Colonic mucosa (tissue), 4 donors: ENCODE data around the gene PNMA6E. TPM values are rescaled to one million over a fixed set of nuclear protein-coding genes. Genes with fewer than 3 reads are reported as not detected.

ENCODE experiments used
- DNase-seq: peaks from one replicate; pipeline ENCODE4 v3.0.0-alpha.2; 2020
- H3K27ac ChIP-seq: fragments of 200-600 bp; one replicate; pipeline ENCODE4 v1.8.0; 2021
- H3K27me3 ChIP-seq: fragments of 200-600 bp; one replicate; pipeline ENCODE4 v1.8.0; 2021
- H3K36me3 ChIP-seq: fragments of 200-600 bp; one replicate; pipeline ENCODE4 v1.8.0; 2021
- H3K4me1 ChIP-seq: fragments of 200-600 bp; one replicate; pipeline ENCODE4 v1.8.0; 2021; ENCODE audit warnings: mild to moderate bottlenecking
- H3K4me3 ChIP-seq: fragments of 200-600 bp; one replicate; pipeline ENCODE4 v1.8.0; 2021
- H3K9ac ChIP-seq, 2 donors: one replicate each; pipeline ENCODE4 v1.7.0; 2013; ENCODE audit warnings: control low read depth in 2 of 2, low read depth in 2 of 2, low read length in 2 of 2
- H3K9me3 ChIP-seq: fragments of 200-600 bp; one replicate; pipeline ENCODE4 v1.8.0; 2021
- intact Hi-C: fragments of 100-400 bp; cut with DNase I; formaldehyde crosslinking; loops from one replicate; pipeline ENCODE4 v1.14.1; 2022
- total RNA-seq, 2 donors: library from RNA; stranded (reverse); fragmentation: NEBNext Ultra II Directional in 1 of 2; extraction: Animal tissue kit (Norgen Biotek cat#: 25700) in 1 of 2; gene quantifications; one replicate each; pipeline ENCODE4 v1.2.1, GENCODE V29; 2021
- TF ChIP-seq, protein P1 (sequence below): fragments of 200-600 bp; IDR thresholded peaks from one replicate; pipeline ENCODE4 v1.8.0; 2022; ENCODE audit warnings: antibody characterized with exemption, mild to moderate bottlenecking
- donor health status: healthy.
- donor health status: DM: no; HTN: no; CAD: no.
- donor health status: DM: no; HTN: no; CAD: no.

Gene PNMA6E
- not detected for total RNA-seq

DNA sequence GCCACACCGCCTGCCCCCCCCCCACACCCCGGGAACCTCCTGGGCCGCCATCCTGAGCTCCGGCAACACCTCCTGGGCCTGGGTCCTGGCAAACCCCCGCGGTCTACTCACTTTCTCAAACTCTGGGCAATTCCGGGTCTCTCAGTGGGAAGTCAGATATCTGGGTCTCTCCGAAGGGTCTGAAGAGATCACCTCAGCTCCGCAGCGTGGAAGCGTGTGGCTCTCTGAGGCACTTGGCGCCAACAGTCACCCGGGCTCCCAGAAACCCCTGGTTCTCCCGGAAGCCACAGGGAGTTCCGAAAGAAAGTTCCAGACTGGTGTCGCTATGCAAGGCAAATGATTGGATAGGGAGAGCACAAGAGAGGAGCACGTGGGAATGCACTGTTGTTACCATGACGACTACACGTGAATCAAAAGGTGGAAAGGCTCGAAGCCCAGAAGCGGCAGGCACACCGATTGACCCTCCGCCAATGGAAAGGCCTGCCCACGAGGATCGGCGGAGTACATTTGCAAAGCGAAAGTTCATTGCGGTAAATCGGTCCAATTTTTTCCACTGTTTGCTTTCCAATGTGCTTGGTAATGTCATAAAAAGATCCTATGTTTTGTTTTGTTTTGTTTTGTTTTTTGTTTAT, at the start of gene PNMA6E:
PNMA6E (minus strand) TSS at position 218 of the 632 bp plus-strand sequence. CDS start 2,501 bp downstream, outside the sequence.
- H3K4me3 ChIP-seq: no peak within 1 kb of the TSS
- no peaks in the 10 kb centered on the region for H3K27me3 ChIP-seq
- H3K9me3 ChIP-seq: no peaks in the 10 kb centered on the region
- TF ChIP-seq, protein P1, sequence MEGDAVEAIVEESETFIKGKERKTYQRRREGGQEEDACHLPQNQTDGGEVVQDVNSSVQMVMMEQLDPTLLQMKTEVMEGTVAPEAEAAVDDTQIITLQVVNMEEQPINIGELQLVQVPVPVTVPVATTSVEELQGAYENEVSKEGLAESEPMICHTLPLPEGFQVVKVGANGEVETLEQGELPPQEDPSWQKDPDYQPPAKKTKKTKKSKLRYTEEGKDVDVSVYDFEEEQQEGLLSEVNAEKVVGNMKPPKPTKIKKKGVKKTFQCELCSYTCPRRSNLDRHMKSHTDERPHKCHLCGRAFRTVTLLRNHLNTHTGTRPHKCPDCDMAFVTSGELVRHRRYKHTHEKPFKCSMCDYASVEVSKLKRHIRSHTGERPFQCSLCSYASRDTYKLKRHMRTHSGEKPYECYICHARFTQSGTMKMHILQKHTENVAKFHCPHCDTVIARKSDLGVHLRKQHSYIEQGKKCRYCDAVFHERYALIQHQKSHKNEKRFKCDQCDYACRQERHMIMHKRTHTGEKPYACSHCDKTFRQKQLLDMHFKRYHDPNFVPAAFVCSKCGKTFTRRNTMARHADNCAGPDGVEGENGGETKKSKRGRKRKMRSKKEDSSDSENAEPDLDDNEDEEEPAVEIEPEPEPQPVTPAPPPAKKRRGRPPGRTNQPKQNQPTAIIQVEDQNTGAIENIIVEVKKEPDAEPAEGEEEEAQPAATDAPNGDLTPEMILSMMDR: no peak
- H3K9ac ChIP-seq: no peak within 1 kb of the TSS
- H3K27ac ChIP-seq: no peak within 1 kb of the TSS
- no peaks in the 10 kb centered on the region for H3K4me1 ChIP-seq
- no peak for DNase-seq
- intact Hi-C loops: no loop called here
- no peaks in the 10 kb centered on the region for H3K36me3 ChIP-seq

DNA sequence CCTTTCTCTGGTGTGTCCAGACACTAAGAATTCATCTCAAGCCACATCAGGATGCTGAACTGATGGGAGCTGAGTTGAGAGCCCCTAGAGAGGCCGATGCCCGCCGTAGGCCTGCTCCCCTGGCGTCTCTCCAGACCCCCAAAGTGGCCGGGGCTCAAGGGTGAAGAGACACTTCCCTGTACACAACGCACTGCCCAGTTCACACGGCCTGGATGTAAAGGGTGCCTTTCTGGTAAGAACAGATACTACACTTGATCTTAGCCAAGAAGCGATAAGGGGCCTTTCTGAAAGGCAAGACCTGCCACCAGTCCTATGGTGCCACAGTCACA, 49.8 kb upstream of the PNMA6E start:
- Histone ChIP-seq H3K36me3 (no peaks in the 10 kb centered on the region), H3K27me3 (no peaks in the 10 kb centered on the region), H3K4me3 (no peak overlapping the region), H3K9ac (no peak overlapping the region), H3K4me1 (no peaks in the 10 kb centered on the region), H3K27ac (no peak overlapping the region), H3K9me3 (no peaks in the 10 kb centered on the region)
- intact Hi-C loops: no loop called here
- TF ChIP-seq, protein P1: no peak
- no peak for DNase-seq

DNA sequence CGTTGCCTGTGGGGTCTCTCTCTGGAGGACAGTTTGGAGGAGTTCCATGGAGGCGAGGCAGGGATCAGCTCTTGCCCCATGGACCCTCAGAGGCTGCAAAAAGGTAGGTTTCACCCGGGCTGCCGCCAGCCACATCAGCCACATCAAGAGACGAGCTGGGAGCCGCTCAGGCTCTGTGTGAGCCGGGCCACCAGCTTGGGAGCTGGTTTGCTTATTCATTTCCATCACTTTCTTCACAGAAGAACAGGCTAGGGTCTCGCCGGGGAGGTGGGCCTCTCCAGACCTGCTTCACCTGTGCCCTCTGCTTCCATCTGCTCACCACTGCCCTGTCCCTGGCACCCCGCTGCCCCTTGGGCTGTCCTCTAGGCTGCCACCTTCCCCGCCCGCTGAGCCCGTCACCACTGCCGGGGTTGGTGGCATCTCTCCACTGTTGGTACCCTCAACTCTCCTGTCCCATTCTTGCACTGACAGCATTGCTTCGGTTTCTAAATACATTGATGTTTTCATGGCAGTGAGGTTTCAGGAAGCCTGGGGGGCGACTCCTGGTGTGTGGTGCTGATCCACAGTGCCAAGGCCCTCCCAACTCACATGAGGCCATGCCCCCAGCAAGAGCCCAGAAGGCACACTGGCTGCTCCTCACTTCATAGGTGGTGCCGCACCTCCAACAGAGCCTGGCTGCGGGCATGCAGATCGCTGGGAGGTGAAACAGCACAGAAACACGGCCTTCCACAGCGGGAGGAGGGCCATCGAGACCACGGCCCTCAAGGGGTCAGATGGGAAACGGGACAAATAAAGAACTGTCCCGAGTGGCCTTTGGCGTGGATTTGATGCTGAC, 49.2 kb upstream of the PNMA6E start:
- Histone ChIP-seq H3K4me1 (no peaks in the 10 kb centered on the region), H3K9me3 (no peaks in the 10 kb centered on the region), H3K27me3 (no peaks in the 10 kb centered on the region), H3K36me3 (no peaks in the 10 kb centered on the region), H3K27ac (no peak overlapping the region), H3K4me3 (no peak overlapping the region), H3K9ac (no peak overlapping the region)
- TF ChIP-seq, protein P1: no peak
- no peak for DNase-seq
- intact Hi-C loops: no loop called here

DNA sequence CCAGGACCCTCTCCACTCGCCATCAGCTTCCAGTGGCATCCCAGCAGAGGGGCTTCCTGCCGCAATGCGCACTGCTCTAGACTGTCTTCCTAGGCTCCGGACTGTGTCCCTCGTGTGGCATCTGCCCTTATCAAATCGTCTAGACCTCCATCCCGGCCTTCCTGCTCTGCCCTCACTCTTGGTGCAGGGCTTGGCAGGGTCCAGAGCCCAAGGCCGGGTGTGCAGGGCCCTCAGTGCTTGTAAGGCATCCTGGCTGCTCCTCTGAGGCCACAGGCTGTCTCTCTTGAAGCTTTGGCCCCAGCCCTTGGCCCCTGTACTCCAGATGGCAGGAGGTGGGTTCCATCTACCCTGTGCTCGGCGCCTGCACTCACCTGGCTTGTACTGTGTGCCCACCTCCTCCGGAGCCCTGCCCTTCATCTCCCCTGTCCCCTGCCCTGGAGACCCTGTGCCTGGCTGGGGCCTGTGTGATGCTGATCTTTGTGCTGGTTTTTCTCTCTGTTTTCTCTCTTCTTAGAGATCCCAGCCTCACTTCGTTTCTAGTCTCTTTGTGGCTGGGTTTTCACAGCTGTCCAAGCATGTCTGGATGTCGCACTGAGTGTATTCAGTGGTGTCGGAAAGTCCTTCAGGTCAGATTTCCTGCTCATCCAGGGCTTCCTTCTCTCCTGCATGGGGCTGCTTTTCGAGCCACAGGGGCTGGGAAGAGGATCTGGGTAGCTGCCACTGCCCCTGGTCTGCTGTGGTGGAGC, 48.4 kb upstream of the PNMA6E start:
- intact Hi-C loops: no loop called here
- DNase-seq: no peak

More for the DNA sequence above, 48.4 kb upstream of the PNMA6E start:
- Histone ChIP-seq H3K36me3 (no peaks in the 10 kb centered on the region), H3K27ac (no peak overlapping the region), H3K4me3 (no peak overlapping the region), H3K4me1 (no peaks in the 10 kb centered on the region), H3K27me3 (no peaks in the 10 kb centered on the region), H3K9me3 (no peaks in the 10 kb centered on the region), H3K9ac (no peak overlapping the region)
- TF ChIP-seq, protein P1: no peak
